Activated naive CD4-positive, alpha-beta T cell treated with anti-CD3 and anti-CD28 coated beads for 36 hours (primary cell): Measurements from ENCODE around the gene PRRT1B. TPM values are rescaled to one million over a fixed set of nuclear protein-coding genes. Genes with fewer than 3 reads are reported as not detected.

Source experiments
- CTCF ChIA-PET: fragments of 350-600 bp; sonication (Branson Sonifier 250); formaldehyde crosslinking; loops from one replicate; lab custom pipeline; 2021; ENCODE audit warnings: antibody characterized with exemption; lab: Charles Lee
- DNase-seq: peaks from one replicate; pipeline ENCODE4 v3.0.0-alpha.2; 2020
- H3K27ac Mint-ChIP-seq: one replicate; pipeline ENCODE4 v1.8.0; 2021; ENCODE audit warnings: mild to moderate bottlenecking, mixed read lengths
- H3K27me3 Mint-ChIP-seq: one replicate; pipeline ENCODE4 v1.8.0; 2021; ENCODE audit warnings: low read depth, mixed read lengths
- H3K36me3 Mint-ChIP-seq: one replicate; pipeline ENCODE4 v1.8.0; 2021; ENCODE audit warnings: low read depth, mixed read lengths
- H3K4me1 Mint-ChIP-seq: one replicate; pipeline ENCODE4 v1.8.0; 2021; ENCODE audit warnings: low read depth, mixed read lengths
- H3K4me3 Mint-ChIP-seq: one replicate; pipeline ENCODE4 v1.8.0; 2021; ENCODE audit warnings: mild to moderate bottlenecking, moderate library complexity, mixed read lengths
- H3K9me3 Mint-ChIP-seq: one replicate; pipeline ENCODE4 v1.8.0; 2021; ENCODE audit warnings: mixed read lengths
- intact Hi-C: fragments of 100-400 bp; cut with micrococcal nuclease; formaldehyde crosslinking; loops from one replicate; pipeline ENCODE4 v1.15.1; 2023
- total RNA-seq, 2 experiments: library from RNA; stranded (reverse); gene quantifications; one replicate each; pipeline ENCODE4 v1.2.3, GENCODE V29; 2021

PRRT1B gene
- total RNA-seq, 2 experiments from 2014 or later, result not detected

DNA sequence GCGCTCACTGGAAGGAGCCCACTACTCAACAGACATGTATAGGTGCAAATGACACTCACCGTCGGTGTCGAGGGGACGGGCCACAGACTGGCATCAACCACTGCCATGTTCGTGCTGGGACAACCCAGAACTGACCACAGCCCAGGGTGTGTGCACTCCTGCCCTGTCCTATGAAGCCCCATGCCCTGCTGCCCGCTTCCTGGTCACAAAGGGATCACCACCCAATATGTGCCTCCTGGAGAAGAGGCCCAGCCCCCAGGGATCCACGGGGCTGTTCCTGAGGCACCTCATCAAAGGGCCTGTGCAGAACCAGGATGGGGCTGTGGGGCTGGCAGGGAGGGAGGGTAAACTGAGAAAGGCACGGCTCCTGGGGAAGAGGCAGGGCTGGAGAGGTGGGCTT, 43.1 kb downstream of the PRRT1B start:
- CTCF ChIA-PET, result interaction anchor here (0.7 to 1.2 kb wide), 2 partner anchors 152 to 157 kb away, joined by 5 read pairs; partner anchors contain the start of gene RAPGEF1
- H3K27ac Mint-ChIP-seq, result no peak overlapping the region
- no peaks in the 10 kb centered on the region for H3K9me3 Mint-ChIP-seq
- H3K4me1 Mint-ChIP-seq, result peaks cover 36% of the 10 kb centered on the region
- DNase-seq, result no peak
- no peak overlapping the region for H3K4me3 Mint-ChIP-seq
- peaks cover 10% of the 10 kb centered on the region for H3K36me3 Mint-ChIP-seq
- no peaks in the 10 kb centered on the region for H3K27me3 Mint-ChIP-seq
- intact Hi-C loops, result no loop called here

DNA sequence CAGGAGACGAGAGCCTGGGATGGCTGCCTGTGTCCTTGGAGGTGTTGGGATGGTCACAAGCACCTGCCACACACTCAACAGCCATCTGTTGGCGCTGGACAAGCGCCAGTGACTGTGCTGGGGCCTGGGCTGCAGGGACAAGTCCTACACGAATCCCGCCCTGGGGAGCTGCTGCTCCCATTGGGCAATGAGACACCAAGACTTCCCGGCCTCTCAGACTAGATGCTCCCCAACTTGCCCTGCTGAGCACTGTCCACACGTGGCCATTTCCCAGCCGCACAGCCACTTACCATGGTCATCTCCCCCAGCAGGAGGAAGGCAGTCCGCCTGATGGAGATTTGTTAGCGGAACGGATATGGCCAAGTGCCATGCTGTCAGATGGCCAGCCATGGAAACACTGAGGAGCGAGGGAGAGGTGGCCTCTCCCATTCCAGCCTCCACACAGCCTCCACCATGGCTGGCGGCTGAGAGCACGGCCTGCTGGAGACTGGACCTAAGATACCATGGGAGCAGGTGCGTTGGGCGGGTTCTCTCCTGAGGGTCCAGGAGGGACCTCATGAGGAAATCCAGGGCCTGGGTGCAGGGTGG, 43.9 kb downstream of the PRRT1B start:
- CTCF ChIA-PET, result interaction anchor here (0.9 to 4.0 kb wide), 2 partner anchors 144 to 151 kb away, joined by 3 to 52 read pairs; partner anchors contain the start of gene RAPGEF1
- intact Hi-C loops, result no loop called here
- no peak overlapping the region for H3K4me3 Mint-ChIP-seq
- no peak for DNase-seq
- no peaks in the 10 kb centered on the region for H3K9me3 Mint-ChIP-seq
- peaks cover 34% of the 10 kb centered on the region for H3K4me1 Mint-ChIP-seq
- H3K27me3 Mint-ChIP-seq, result no peaks in the 10 kb centered on the region
- H3K27ac Mint-ChIP-seq, result no peak overlapping the region
- H3K36me3 Mint-ChIP-seq, result peaks cover 8% of the 10 kb centered on the region

- H3K27ac Mint-ChIP-seq, result no peak overlapping the region
- peaks cover 28% of the 10 kb centered on the region for H3K4me1 Mint-ChIP-seq
- H3K27me3 Mint-ChIP-seq, result no peaks in the 10 kb centered on the region
- H3K9me3 Mint-ChIP-seq, result no peaks in the 10 kb centered on the region
- intact Hi-C loops, result loop anchor here (10.0 kb wide), 1 partner anchor 235 kb away; no protein-coding TSS in a partner anchor
- DNase-seq, result no peak
- CTCF ChIA-PET, result interaction anchor here (1.3 to 4.0 kb wide), 4 partner anchors 11 to 240 kb away, joined by 4 to 52 read pairs (median 9); partner anchors contain the start of gene RAPGEF1
- H3K4me3 Mint-ChIP-seq, result no peak overlapping the region
- H3K36me3 Mint-ChIP-seq, result peaks cover 6% of the 10 kb centered on the region
Measured at GRCh38 chr9:131589993-131590392, 44.7 kb downstream of the PRRT1B start.

DNA sequence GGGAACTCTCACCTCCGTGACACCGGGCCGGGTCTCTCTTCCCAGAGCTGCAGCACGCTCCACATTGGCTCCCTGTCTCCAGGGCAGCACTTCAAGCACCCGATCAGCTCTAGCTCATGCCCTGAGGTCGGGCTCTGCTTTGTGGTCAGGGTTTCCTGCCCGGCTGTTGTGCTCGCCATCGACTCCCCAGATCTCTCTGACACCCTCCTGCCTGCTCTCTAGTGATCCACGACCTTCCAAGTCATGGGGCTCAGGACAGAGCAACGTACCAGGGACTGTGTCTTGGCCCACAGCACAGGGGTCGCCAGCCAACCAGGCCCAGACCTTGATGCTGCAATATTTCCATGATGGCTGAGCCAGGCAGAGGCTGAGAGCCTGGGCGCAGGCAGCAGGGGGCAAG, 45.1 kb downstream of the PRRT1B start:
- H3K36me3 Mint-ChIP-seq, result peaks cover 2% of the 10 kb centered on the region
- no peaks in the 10 kb centered on the region for H3K27me3 Mint-ChIP-seq
- intact Hi-C loops, result loop anchor here (10.0 kb wide), 1 partner anchor 236 kb away; no protein-coding TSS in a partner anchor
- peak overlapping the region; percentile 33 for H3K27ac Mint-ChIP-seq
- no peak for DNase-seq
- no peak overlapping the region for H3K4me3 Mint-ChIP-seq
- peaks cover 24% of the 10 kb centered on the region for H3K4me1 Mint-ChIP-seq
- no peaks in the 10 kb centered on the region for H3K9me3 Mint-ChIP-seq
- CTCF ChIA-PET, result interaction anchor here (0.9 to 4.0 kb wide), 9 partner anchors 11 to 241 kb away, joined by 3 to 52 read pairs (median 9); partner anchors contain the start of gene RAPGEF1

DNA sequence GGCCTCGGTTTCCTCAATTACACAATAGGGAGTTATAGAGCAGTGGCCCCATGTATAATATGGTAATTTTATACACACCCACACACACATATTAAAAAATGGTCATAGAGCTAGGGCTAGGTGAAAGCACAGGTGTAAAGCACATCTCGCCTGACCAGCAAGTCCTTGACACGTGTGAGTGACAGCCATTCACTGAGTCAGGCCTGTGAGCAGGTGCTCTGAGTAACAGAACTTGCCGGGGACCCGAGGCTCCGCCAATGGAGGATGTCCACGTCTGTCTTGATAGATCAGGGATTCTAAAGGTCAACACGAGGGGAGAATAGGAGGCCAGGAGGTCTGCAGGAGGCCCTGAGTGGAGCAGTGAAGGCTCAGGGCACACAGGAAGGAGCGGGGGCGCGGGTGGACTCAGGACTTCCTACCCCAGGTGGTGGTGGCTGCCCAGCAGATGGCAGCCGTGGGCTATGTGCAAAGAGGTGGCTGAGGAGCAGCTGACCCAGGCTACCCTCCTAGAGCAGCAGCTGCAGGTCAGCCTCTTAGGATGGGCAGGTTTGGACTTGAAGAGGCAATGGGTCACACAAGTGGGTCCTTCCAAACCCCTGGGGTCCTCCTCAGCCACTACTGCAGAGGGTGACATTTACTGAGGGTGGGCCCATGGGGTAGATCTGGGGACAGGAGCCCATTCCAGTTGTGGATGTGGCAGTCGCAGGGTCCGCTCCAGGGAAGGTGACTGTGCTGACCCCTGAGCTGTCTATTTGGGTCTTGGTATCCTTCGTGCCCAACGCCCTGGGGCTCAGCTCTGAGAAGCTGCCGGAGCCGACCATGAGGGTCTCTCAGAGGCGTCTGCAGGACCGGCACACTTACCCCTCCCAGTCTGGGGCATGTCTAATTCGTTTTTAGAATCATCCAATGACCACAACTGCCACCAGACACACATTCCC, 45.9 kb downstream of the PRRT1B start:
- intact Hi-C loops, result loop anchor here (1.0 to 10.0 kb wide), 2 partner anchors 148 to 236 kb away; no protein-coding TSS in a partner anchor
- CTCF ChIA-PET, result interaction anchor here (0.6 to 4.0 kb wide), 20 partner anchors 9 to 470 kb away, joined by 3 to 52 read pairs (median 3); partner anchors contain the start of gene RAPGEF1
- Mint-ChIP-seq H3K9me3 (no peaks in the 10 kb centered on the region), H3K27ac (peak overlapping the region; percentile 33), H3K4me3 (no peak overlapping the region), H3K4me1 (peaks cover 17% of the 10 kb centered on the region), H3K36me3 (peaks cover 2% of the 10 kb centered on the region), H3K27me3 (no peaks in the 10 kb centered on the region)
- peak; percentile 86 for DNase-seq

- DNase-seq, result no peak
- H3K36me3 Mint-ChIP-seq, result peaks cover 3% of the 10 kb centered on the region
- intact Hi-C loops, result loop anchor here (1.0 to 10.0 kb wide), 2 partner anchors 147 to 237 kb away; no protein-coding TSS in a partner anchor
- no peak overlapping the region for H3K4me3 Mint-ChIP-seq
- CTCF ChIA-PET, result interaction anchor here (0.6 to 4.0 kb wide), 18 partner anchors 9 to 470 kb away, joined by 3 to 52 read pairs (median 3); partner anchors contain the start of gene RAPGEF1
- H3K27ac Mint-ChIP-seq, result no peak overlapping the region
- H3K4me1 Mint-ChIP-seq, result peaks cover 17% of the 10 kb centered on the region
- H3K9me3 Mint-ChIP-seq, result no peaks in the 10 kb centered on the region
- H3K27me3 Mint-ChIP-seq, result no peaks in the 10 kb centered on the region
Measured at GRCh38 chr9:131591845-131592208, 46.5 kb downstream of the PRRT1B start.

GRCh38 chr9:131593091-131593820, 47.9 kb downstream of the PRRT1B start:
- no peaks in the 10 kb centered on the region for H3K9me3 Mint-ChIP-seq
- H3K4me1 Mint-ChIP-seq, result peaks cover 12% of the 10 kb centered on the region
- no peak overlapping the region for H3K4me3 Mint-ChIP-seq
- no peaks in the 10 kb centered on the region for H3K27me3 Mint-ChIP-seq
- CTCF ChIA-PET, result interaction anchor here (0.6 to 1.5 kb wide), 3 partner anchors 146 to 1802 kb away, joined by 3 to 6 read pairs (median 3); no protein-coding TSS in a partner anchor
- peaks cover 2% of the 10 kb centered on the region for H3K36me3 Mint-ChIP-seq
- DNase-seq, result no peak
- H3K27ac Mint-ChIP-seq, result no peak overlapping the region
- intact Hi-C loops, result loop anchor here (10.0 kb wide), 1 partner anchor 238 kb away; no protein-coding TSS in a partner anchor

- no peaks in the 10 kb centered on the region for H3K27me3 Mint-ChIP-seq
- peaks cover 2% of the 10 kb centered on the region for H3K36me3 Mint-ChIP-seq
- intact Hi-C loops, result loop anchor here (10.0 kb wide), 1 partner anchor 239 kb away; no protein-coding TSS in a partner anchor
- no peaks in the 10 kb centered on the region for H3K9me3 Mint-ChIP-seq
- DNase-seq, result no peak
- CTCF ChIA-PET, result interaction anchor here (1.5 kb wide), 1 partner anchor 145 kb away, joined by 6 read pairs; no protein-coding TSS in a partner anchor
- no peak overlapping the region for H3K4me3 Mint-ChIP-seq
- no peak overlapping the region for H3K27ac Mint-ChIP-seq
- peaks cover 12% of the 10 kb centered on the region for H3K4me1 Mint-ChIP-seq
Measured at GRCh38 chr9:131593936-131594665, 48.8 kb downstream of the PRRT1B start.

DNA sequence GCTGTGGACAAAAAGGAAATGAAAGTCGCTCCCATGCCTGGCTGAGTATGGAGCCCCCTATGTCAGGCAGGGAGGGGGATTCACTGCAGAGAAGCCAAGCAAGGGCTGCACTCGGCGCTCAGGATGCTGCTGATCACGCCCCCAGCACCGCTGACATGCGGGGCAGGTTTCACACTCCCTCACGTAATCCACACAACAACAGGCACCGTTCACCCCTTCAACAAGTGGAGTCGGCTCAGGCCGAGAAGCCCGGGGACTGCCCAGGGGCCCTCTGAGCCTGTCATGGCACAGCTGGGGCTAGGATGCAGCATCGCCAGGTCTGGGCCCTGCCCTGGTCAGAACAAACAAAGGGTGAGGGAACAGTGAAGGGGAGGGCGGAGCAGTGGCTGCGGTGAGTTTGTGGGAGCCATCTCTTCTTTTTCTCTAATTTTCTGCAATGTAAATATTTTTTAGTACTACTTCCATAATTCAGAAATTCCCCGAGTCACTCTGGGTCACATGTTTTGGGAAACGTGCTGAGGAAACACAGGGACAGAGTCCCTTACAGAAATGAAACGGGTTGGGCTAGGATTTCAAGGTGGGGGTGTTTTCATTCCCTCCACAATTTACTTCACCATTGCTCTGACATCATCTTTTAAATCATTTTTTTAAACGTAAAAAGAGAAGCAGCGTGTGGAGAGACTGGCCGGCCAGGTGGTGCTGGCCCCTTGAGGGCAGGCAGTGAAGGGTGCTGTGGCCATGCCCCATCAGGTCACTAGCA, 49.8 kb downstream of the PRRT1B start:
- Mint-ChIP-seq H3K4me3 (no peak overlapping the region), H3K9me3 (no peaks in the 10 kb centered on the region), H3K4me1 (peaks cover 12% of the 10 kb centered on the region), H3K27ac (no peak overlapping the region), H3K36me3 (peaks cover 4% of the 10 kb centered on the region), H3K27me3 (no peaks in the 10 kb centered on the region)
- intact Hi-C loops, result loop anchor here (10.0 kb wide), 1 partner anchor 240 kb away; no protein-coding TSS in a partner anchor
- CTCF ChIA-PET, result interaction anchor here (1.5 kb wide), 1 partner anchor 144 kb away, joined by 6 read pairs; no protein-coding TSS in a partner anchor
- DNase-seq, result no peak

DNA sequence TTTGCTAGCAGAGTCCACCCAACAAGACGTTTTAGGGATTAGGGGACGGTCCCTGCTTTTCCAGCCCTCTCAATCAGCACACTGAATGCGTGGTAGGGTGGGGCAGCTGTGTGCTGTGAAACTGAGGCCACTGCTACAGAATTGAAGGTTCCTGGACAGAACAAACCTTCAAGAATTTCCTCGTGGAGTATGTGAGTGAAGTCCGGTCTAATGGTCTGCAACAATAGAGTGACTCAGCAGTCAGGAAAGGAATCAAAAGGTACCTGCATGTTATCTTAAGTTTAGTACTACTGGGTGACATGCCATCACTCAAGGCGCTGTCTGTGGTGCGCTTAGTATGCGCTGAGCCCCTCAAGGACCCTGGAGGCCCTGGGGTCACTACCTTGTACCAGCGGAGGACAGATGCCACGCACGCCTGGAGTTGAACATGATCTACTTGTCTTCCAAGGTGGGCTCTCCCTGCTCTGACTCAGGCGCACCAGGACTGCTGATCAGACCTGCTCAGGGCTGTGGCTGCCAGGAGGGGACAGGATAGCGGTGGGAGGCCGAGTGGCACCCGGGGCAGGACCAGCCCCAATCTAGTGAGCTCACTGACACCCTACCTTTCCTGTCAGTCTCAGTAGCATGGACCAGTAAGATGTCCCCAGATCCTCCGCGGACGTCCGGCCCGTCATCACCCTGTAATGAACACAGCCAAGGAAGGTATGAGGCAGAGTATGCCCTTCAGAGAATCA, 50.5 kb downstream of the PRRT1B start:
- CTCF ChIA-PET, result no interaction called here
- H3K9me3 Mint-ChIP-seq, result no peaks in the 10 kb centered on the region
- peak overlapping the region; percentile 50 for H3K27ac Mint-ChIP-seq
- H3K27me3 Mint-ChIP-seq, result no peaks in the 10 kb centered on the region
- no peak for DNase-seq
- intact Hi-C loops, result loop anchor here (10.0 kb wide), 1 partner anchor 241 kb away; no protein-coding TSS in a partner anchor
- H3K4me1 Mint-ChIP-seq, result peaks cover 5% of the 10 kb centered on the region
- peaks cover 9% of the 10 kb centered on the region for H3K36me3 Mint-ChIP-seq
- no peak overlapping the region for H3K4me3 Mint-ChIP-seq
